A673 (cell line): ENCODE results near the gene STEAP1B. TPM values are rescaled to one million over a fixed set of nuclear protein-coding genes. Genes with fewer than 3 reads are reported as not detected.

Experiments
- BruUV-seq: library from RNA; stranded (reverse); fragments of 400-500 nt; replicated peaks from 2 replicates; lab custom pipeline; 2021; lab: Mats Ljungman, UMichigan
- CTCF ChIA-PET: fragments of 300-600 bp; sonication (Branson Sonifier 250); formaldehyde crosslinking; loops from one replicate; lab custom pipeline; 2022; ENCODE audit warnings: antibody characterized with exemption; lab: Charles Lee
- POLR2A ChIA-PET: fragments of 300-600 bp; sonication (Branson Sonifier 250); formaldehyde crosslinking; loops from one replicate; lab custom pipeline; 2022; ENCODE audit warnings: antibody characterized with exemption; ENCODE audit not compliant: low non-redundant PET; lab: Charles Lee
- DNase-seq: peaks from one replicate; pipeline ENCODE4 v3.0.0-alpha.2; 2015; ENCODE audit warnings: low spot score
- H3K27ac ChIP-seq: fragments of 200-600 bp; sonication (generic); 2 replicates; pipeline ENCODE4 v1.5.1; 2016; ENCODE audit warnings: mixed run types, low read depth, mild to moderate bottlenecking, mixed read lengths, antibody characterized with exemption, low read length; ENCODE audit not compliant: poor library complexity, severe bottlenecking
- H3K27me3 ChIP-seq: fragments of 200-600 bp; sonication (generic); replicated peaks from 2 replicates; pipeline ENCODE4 v1.6.1; 2017; ENCODE audit warnings: mixed run types, low read depth, mild to moderate bottlenecking, mixed read lengths, antibody characterized with exemption, low read length; ENCODE audit not compliant: insufficient read depth, poor library complexity
- H3K36me3 ChIP-seq: fragments of 200-600 bp; sonication (generic); 2 replicates; pipeline ENCODE4 v1.6.1; 2016; ENCODE audit warnings: mixed run types, mild to moderate bottlenecking, mixed read lengths, antibody characterized with exemption, low read length; ENCODE audit not compliant: insufficient read depth, poor library complexity, severe bottlenecking
- H3K4me1 ChIP-seq: fragments of 200-600 bp; sonication (generic); 2 replicates; pipeline ENCODE4 v1.6.1; 2017; ENCODE audit warnings: mixed run types, mild to moderate bottlenecking, mixed read lengths, antibody characterized with exemption, low read length; ENCODE audit not compliant: insufficient read depth, poor library complexity, severe bottlenecking
- H3K4me3 ChIP-seq: fragments of 200-600 bp; sonication (generic); 2 replicates; pipeline ENCODE4 v1.5.1; 2016; ENCODE audit warnings: low read depth, mixed run types, mild to moderate bottlenecking, mixed read lengths, low read length; ENCODE audit not compliant: poor library complexity, severe bottlenecking
- H3K9me3 ChIP-seq: fragments of 200-600 bp; sonication (generic); 2 replicates; pipeline ENCODE4 v1.6.1; 2016; ENCODE audit warnings: mixed run types, low read depth, mild to moderate bottlenecking, mixed read lengths, antibody characterized with exemption, low read length; ENCODE audit not compliant: poor library complexity, severe bottlenecking
- CTCF ChIP-seq: fragments of 300-800, 200-600 bp; sonication (generic); conservative IDR thresholded peaks from 2 replicates; pipeline ENCODE4 v1.5.1; 2017; ENCODE audit warnings: low read depth, mild to moderate bottlenecking, antibody characterized with exemption, low read length, moderate library complexity, mixed read lengths
- EZH2 ChIP-seq: fragments of 200-600 bp; sonication (generic); IDR thresholded peaks from 2 replicates; pipeline ENCODE4 v1.6.1; 2017; ENCODE audit warnings: borderline replicate concordance, low read depth, mild to moderate bottlenecking, mixed read lengths, antibody characterized with exemption, low read length; ENCODE audit not compliant: poor library complexity, severe bottlenecking
- intact Hi-C: fragments of 100-400 bp; cut with micrococcal nuclease; formaldehyde crosslinking; loops from one replicate; pipeline ENCODE4 v1.10.0; 2022; ENCODE audit not compliant: unreplicated experiment
- total RNA-seq: library from RNA; stranded (reverse); gene quantifications from 2 replicates; pipeline ENCODE4 v1.2.3, GENCODE V29; 2021

STEAP1B gene
- total RNA-seq, 1 experiment from 2014 or later: 49.9 TPM

GRCh38 chr7:22387583-22387982 is 112.4 kb downstream of the STEAP1B start:
- intact Hi-C loops: no loop called here
- no peaks in the 10 kb centered on the region for H3K9me3 ChIP-seq
- H3K27me3 ChIP-seq: no peaks in the 10 kb centered on the region
- no peaks in the 10 kb centered on the region for H3K36me3 ChIP-seq
- ChIA-PET CTCF (no interaction called here), POLR2A (no interaction called here)
- no peaks in the 10 kb centered on the region for H3K4me1 ChIP-seq
- no TSS peak for BruUV-seq
- no peak overlapping the region for H3K4me3 ChIP-seq
- peak; percentile 33 for DNase-seq
- no peak overlapping the region for H3K27ac ChIP-seq
- TF ChIP-seq EZH2 (no peak), CTCF (no peak)

- no TSS peak for BruUV-seq
- CTCF ChIA-PET: no interaction called here
Observed at GRCh38 chr7:22386865-22387264, 113.1 kb downstream of the STEAP1B start.

DNA sequence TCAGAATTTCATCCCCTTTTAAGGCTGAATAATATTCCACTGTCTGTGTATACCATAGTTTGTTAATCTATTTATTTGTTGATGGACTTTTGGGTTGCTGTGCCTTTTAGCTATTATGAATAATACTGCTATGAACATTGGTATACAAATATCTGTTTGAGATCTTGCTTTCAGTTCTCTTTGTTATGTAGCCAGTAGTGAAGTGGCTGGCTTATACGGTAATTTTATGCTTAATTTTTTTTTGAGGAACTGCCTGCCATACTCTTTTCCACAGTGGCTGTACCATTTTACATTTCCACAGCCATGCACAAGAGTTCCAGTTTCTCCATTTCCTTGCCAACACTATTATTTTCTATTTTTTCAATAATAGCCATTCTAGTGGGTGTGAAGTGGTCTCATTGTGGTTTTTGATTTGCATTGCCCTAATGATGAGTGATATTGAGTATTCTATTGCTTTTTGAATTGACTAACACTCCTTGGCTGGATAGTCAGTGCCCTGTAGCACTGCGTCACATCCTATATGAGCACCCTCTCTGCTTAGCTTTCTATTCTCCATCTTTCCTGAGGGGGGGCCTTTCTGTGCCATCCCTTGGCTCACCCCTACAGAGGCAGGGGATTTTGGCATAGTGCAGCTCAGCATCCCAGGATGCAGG is 113.7 kb downstream of the STEAP1B start:
- H3K27ac ChIP-seq: no peak overlapping the region
- intact Hi-C loops: no loop called here

More at GRCh38 chr7:22386865-22387264, 113.1 kb downstream of the STEAP1B start:
- Histone ChIP-seq H3K36me3 (no peaks in the 10 kb centered on the region), H3K27ac (no peak overlapping the region), H3K4me1 (no peaks in the 10 kb centered on the region), H3K9me3 (no peaks in the 10 kb centered on the region), H3K27me3 (no peaks in the 10 kb centered on the region), H3K4me3 (no peak overlapping the region)
- TF ChIP-seq EZH2 (no peak), CTCF (no peak)
- intact Hi-C loops: no loop called here
- POLR2A ChIA-PET: no interaction called here
- DNase-seq: no peak

More for the DNA sequence above, 113.7 kb downstream of the STEAP1B start:
- H3K4me3 ChIP-seq: no peak overlapping the region
- BruUV-seq: no TSS peak
- H3K36me3 ChIP-seq: no peaks in the 10 kb centered on the region
- ChIA-PET CTCF (no interaction called here), POLR2A (no interaction called here)
- no peak for DNase-seq
- no peaks in the 10 kb centered on the region for H3K4me1 ChIP-seq
- H3K9me3 ChIP-seq: no peaks in the 10 kb centered on the region
- TF ChIP-seq CTCF: no peak
- no peak for TF ChIP-seq EZH2
- H3K27me3 ChIP-seq: no peaks in the 10 kb centered on the region
